Gastrocnemius medialis (tissue), 4 donors: ENCODE data around the gene ARHGAP29.

Source experiments
- CTCF ChIP-seq, 5 experiments: fragments of 450-650 bp in 3 of 5; fragments of 200-600 bp in 2 of 5; sonication (generic) in 2 of 5; IDR thresholded peaks in 4 of 5; conservative IDR thresholded peaks in 1 of 5; 1 replicate in 4 of 5; 2 replicates in 1 of 5; pipeline ENCODE4 v1.5.1; 2016 to 2019; ENCODE audit warnings: antibody characterized with exemption in 5 of 5, mild to moderate bottlenecking in 3 of 5, moderate library complexity in 3 of 5
- POLR2A ChIP-seq, 2 donors: fragments of 450-650 bp; IDR thresholded peaks; one replicate each; pipeline ENCODE4 v1.6.1; 2017; ENCODE audit warnings: antibody characterized with exemption in 2 of 2, mild to moderate bottlenecking in 2 of 2, moderate library complexity in 2 of 2

GRCh38 chr1:94205639-94206038 lies 31.7 kb downstream of the ARHGAP29 start:
- TF ChIP-seq CTCF (IDR thresholded peaks at IDR 0.05 in 4 of 5, conservative IDR thresholded peaks at IDR 0.05 in 1 of 5) (no peak), POLR2A (IDR thresholded peaks at IDR 0.05) (no peak)
